Chondrocyte (in vitro differentiated cells): ENCODE measurements around the gene ZNF470. TPM values are rescaled to one million over a fixed set of nuclear protein-coding genes. Genes with fewer than 3 reads are reported as not detected.

Source experiments
- DNase-seq: peaks from one replicate; pipeline ENCODE4 v3.0.0; 2021; ENCODE audit warnings: mixed read lengths, low spot score
- H3K27ac Mint-ChIP-seq: one replicate; pipeline ENCODE4 v1.8.0; 2021; ENCODE audit warnings: mild to moderate bottlenecking, moderate library complexity, mixed read lengths; ENCODE audit not compliant: unreplicated experiment
- H3K27me3 Mint-ChIP-seq: 2 replicates; pipeline ENCODE4 v1.8.0; 2021; ENCODE audit warnings: low read depth, mixed read lengths
- H3K36me3 Mint-ChIP-seq: 2 replicates; pipeline ENCODE4 v1.8.0; 2021; ENCODE audit warnings: low read depth, mixed read lengths
- H3K4me1 Mint-ChIP-seq: 2 replicates; pipeline ENCODE4 v1.8.0; 2021; ENCODE audit warnings: low read depth, mild to moderate bottlenecking, mixed read lengths
- H3K4me3 Mint-ChIP-seq: one replicate; pipeline ENCODE4 v1.8.0; 2021; ENCODE audit warnings: mild to moderate bottlenecking, moderate library complexity, mixed read lengths; ENCODE audit not compliant: unreplicated experiment
- H3K9me3 Mint-ChIP-seq: 2 replicates; pipeline ENCODE4 v1.8.0; 2021; ENCODE audit warnings: low read depth, mixed read lengths
- CTCF ChIP-seq: fragments of 200-600 bp; sonication (generic); IDR thresholded peaks from 2 replicates; pipeline ENCODE4 v1.5.0; 2021; ENCODE audit warnings: antibody characterized with exemption, mild to moderate bottlenecking, moderate library complexity
- total RNA-seq: library from RNA; stranded (reverse); gene quantifications from 3 replicates; pipeline ENCODE4 v1.2.1, GENCODE V29; 2021

The ZNF470 gene
- total RNA-seq, 1 donor from 2014 or later, result 4.2 TPM

- Mint-ChIP-seq H3K4me1 (no peaks in the 10 kb centered on the region), H3K4me3 (no peak overlapping the region), H3K36me3 (no peaks in the 10 kb centered on the region), H3K27me3 (no peaks in the 10 kb centered on the region), H3K9me3 (peaks cover 45% of the 10 kb centered on the region), H3K27ac (no peak overlapping the region)
- TF ChIP-seq CTCF, result no peak
- no peak for DNase-seq
Observed at GRCh38 chr19:56637976-56638555, 70.8 kb downstream of the ZNF470 start.

Other genes starting within 250 kb of the ZNF470 start
- gene ZNF582, start 173.9 kb upstream of the ZNF470 start, total RNA-seq, result 1.6 to 4.1 TPM (median 2.3 TPM) in 3 replicates
- 3.7 to 8.6 TPM (median 4.4 TPM) in 3 replicates for gene ZNF583, start 163.1 kb upstream of the ZNF470 start, total RNA-seq
- gene ZNF667, start 90.1 kb upstream of the ZNF470 start, total RNA-seq, result not detected in 3 replicates
- 0.02 TPM in 1 of 3 replicates, not detected in the others for gene ZNF471, start 59.6 kb upstream of the ZNF470 start, total RNA-seq
- gene ZFP28, start 28.5 kb upstream of the ZNF470 start, total RNA-seq, result 4.8 to 8.7 TPM (median 5.9 TPM) in 3 replicates
- gene ZNF71, start 27.8 kb downstream of the ZNF470 start, total RNA-seq, result 9.4 to 10.6 TPM (median 10.0 TPM) in 3 replicates
- gene SMIM17, start 75.7 kb downstream of the ZNF470 start, total RNA-seq, result 0.20 to 1.1 TPM (median 0.67 TPM) in 3 replicates
- gene ZNF835, start 104.3 kb downstream of the ZNF470 start, total RNA-seq, result not detected in 3 replicates